Right lobe of liver (tissue), 4 donors: ENCODE results near the gene TGFA.

Experiments used
- CTCF ChIP-seq, 4 donors: fragments of 200-600 bp in 3 of 4; fragments of 450-650 bp in 1 of 4; IDR thresholded peaks; one replicate each; pipeline versions ENCODE4 v1.5.1 to v1.8.0; 2016 to 2022; ENCODE audit warnings: antibody characterized with exemption in 4 of 4, mild to moderate bottlenecking in 2 of 4
- POLR2A ChIP-seq: fragments of 450-650 bp; IDR thresholded peaks from one replicate; pipeline ENCODE4 v1.6.1; 2017; ENCODE audit warnings: antibody characterized with exemption, mild to moderate bottlenecking
- donor health status: DM: no; HTN: no; CAD: no.
- donor health status: DM: no; HTN: no; CAD: no.
- donor health status: DM: no; HTN: yes; CAD: no.

- TF ChIP-seq CTCF (IDR thresholded peaks at IDR 0.05) (no peak), POLR2A (no peak)
Measured at GRCh38 chr2:70525032-70525431, 28.6 kb downstream of the TGFA start.
